Tibial artery (tissue), 4 donors: ENCODE data around the gene EVI2A.

Experiments
- DNase-seq, 2 donors: peaks; one replicate each; pipeline ENCODE4 v3.0.0-alpha.2; 2019
- H3K27ac ChIP-seq, 2 donors: fragments of 200-600 bp; sonication (generic) in 1 of 2; 1 replicate in 1 of 2; 2 replicates in 1 of 2; pipeline ENCODE4 v1.5.1; 2018 to 2019; ENCODE audit warnings: mild to moderate bottlenecking in 1 of 2
- H3K27me3 ChIP-seq, 2 donors: fragments of 200-600 bp; sonication (generic) in 1 of 2; one replicate each; pipeline versions ENCODE4 v1.5.1 to v1.6.0; 2016 to 2019
- H3K36me3 ChIP-seq, 3 donors: fragments of 200-600 bp; sonication (generic) in 2 of 3; one replicate each; pipeline ENCODE4 v1.5.1; 2016 to 2019; ENCODE audit warnings: mild to moderate bottlenecking in 2 of 3
- H3K4me1 ChIP-seq, 4 donors: fragments of 200-600 bp; sonication (generic) in 2 of 4; 1 replicate in 3 of 4; 2 replicates in 1 of 4; pipeline ENCODE4 v1.5.1; 2016 to 2019
- H3K4me3 ChIP-seq, 2 donors: fragments of 200-600 bp; sonication (generic) in 1 of 2; 1 replicate in 1 of 2; 2 replicates in 1 of 2; pipeline ENCODE4 v1.5.1; 2018 to 2019; ENCODE audit warnings: mild to moderate bottlenecking in 2 of 2
- H3K9me3 ChIP-seq, 3 donors: fragments of 200-600 bp; sonication (generic) in 1 of 3; one replicate each; pipeline ENCODE4 v1.5.1; 2016 to 2019
- intact Hi-C: fragments of 100-400 bp; cut with DNase I; formaldehyde crosslinking; loops from one replicate; pipeline ENCODE4 v1.15.0; 2023; ENCODE audit warnings: low total_unique reads
- TF ChIP-seq, protein P1 (sequence below), 2 experiments: fragments of 200-600 bp in 1 of 2; fragments of 450-650 bp in 1 of 2; IDR thresholded peaks; one replicate each; pipeline ENCODE4 v1.5.1; 2017 to 2019; ENCODE audit warnings: antibody characterized with exemption in 2 of 2, mild to moderate bottlenecking in 1 of 2, moderate library complexity in 1 of 2

The EVI2A gene

GRCh38 chr17:31310886-31311285, 10.5 kb downstream of the EVI2A start:
- no peaks in the 10 kb centered on the region for H3K27me3 ChIP-seq
- no peaks in the 10 kb centered on the region for H3K4me1 ChIP-seq
- H3K9me3 ChIP-seq = no peaks in the 10 kb centered on the region
- peaks cover 0 to 6% (median 0%) of the 10 kb centered on the region in 3 donors for H3K36me3 ChIP-seq
- H3K4me3 ChIP-seq = no peak overlapping the region
- no peak for DNase-seq
- no peak overlapping the region for H3K27ac ChIP-seq
- intact Hi-C loops = no loop called here
- TF ChIP-seq, protein P1, sequence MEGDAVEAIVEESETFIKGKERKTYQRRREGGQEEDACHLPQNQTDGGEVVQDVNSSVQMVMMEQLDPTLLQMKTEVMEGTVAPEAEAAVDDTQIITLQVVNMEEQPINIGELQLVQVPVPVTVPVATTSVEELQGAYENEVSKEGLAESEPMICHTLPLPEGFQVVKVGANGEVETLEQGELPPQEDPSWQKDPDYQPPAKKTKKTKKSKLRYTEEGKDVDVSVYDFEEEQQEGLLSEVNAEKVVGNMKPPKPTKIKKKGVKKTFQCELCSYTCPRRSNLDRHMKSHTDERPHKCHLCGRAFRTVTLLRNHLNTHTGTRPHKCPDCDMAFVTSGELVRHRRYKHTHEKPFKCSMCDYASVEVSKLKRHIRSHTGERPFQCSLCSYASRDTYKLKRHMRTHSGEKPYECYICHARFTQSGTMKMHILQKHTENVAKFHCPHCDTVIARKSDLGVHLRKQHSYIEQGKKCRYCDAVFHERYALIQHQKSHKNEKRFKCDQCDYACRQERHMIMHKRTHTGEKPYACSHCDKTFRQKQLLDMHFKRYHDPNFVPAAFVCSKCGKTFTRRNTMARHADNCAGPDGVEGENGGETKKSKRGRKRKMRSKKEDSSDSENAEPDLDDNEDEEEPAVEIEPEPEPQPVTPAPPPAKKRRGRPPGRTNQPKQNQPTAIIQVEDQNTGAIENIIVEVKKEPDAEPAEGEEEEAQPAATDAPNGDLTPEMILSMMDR (IDR thresholded peaks at IDR 0.05) = no peak

DNA sequence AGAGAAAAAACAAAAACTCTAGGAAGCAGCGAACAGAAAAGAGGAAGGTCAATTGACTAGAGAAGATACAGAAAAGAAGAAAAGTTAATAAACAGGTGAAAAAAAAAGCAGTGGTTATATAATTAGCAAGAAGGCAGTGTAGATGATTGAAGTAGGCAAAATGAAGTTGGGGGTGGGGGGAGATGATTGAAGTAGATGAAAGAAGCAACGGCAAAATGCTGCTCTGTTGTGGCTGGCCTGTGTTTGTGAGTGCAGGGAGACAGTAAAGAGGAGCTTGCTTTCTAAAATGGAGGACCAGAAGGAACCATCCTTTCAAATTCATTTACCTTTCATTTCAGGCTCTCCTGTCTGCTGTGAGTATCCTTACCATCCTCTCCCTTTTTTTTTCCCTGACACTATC, 11.2 kb downstream of the EVI2A start:
- Histone ChIP-seq H3K27ac (no peak overlapping the region), H3K4me3 (no peak overlapping the region)
- DNase-seq = no peak

DNA sequence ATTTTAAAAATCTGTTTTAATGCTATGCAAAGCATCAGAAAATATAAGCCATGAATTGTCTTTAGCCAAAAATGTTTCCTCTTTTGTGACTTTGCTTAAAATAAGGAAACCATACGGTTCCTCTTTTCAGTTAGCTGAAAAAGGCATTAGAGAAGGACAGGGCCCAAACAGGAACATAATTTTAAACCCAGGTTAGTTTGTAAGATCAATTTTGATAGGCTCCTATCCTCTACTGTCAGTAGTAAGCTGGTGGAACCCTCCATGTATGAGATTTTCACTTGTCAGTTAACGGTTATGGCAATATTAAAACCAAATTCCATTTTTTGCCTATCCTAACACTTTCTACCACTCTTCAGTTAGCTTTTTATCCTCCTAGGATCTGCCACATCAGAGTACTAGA, 11.9 kb downstream of the EVI2A start:
- Histone ChIP-seq H3K27ac (no peak overlapping the region), H3K9me3 (no peaks in the 10 kb centered on the region), H3K4me3 (no peak overlapping the region), H3K27me3 (no peaks in the 10 kb centered on the region), H3K36me3 (peaks cover 0 to 6% (median 0%) of the 10 kb centered on the region in 3 donors), H3K4me1 (no peaks in the 10 kb centered on the region)
- DNase-seq = no peak
- TF ChIP-seq, protein P1 (IDR thresholded peaks at IDR 0.05) = no peak
- intact Hi-C loops = no loop called here

More for the DNA sequence above, 11.2 kb downstream of the EVI2A start:
- Histone ChIP-seq H3K4me1 (no peaks in the 10 kb centered on the region), H3K36me3 (peaks cover 0 to 6% (median 0%) of the 10 kb centered on the region in 3 donors), H3K9me3 (no peaks in the 10 kb centered on the region), H3K27me3 (no peaks in the 10 kb centered on the region)
- TF ChIP-seq, protein P1 (IDR thresholded peaks at IDR 0.05) = no peak
- intact Hi-C loops = no loop called here

- H3K4me3 ChIP-seq = no peak overlapping the region
- H3K27me3 ChIP-seq = no peaks in the 10 kb centered on the region
- H3K4me1 ChIP-seq = no peaks in the 10 kb centered on the region
- TF ChIP-seq, protein P1 (IDR thresholded peaks at IDR 0.05) = no peak
- no peaks in the 10 kb centered on the region for H3K9me3 ChIP-seq
- no peak for DNase-seq
- intact Hi-C loops = no loop called here
- H3K27ac ChIP-seq = no peak overlapping the region
- H3K36me3 ChIP-seq = peaks cover 0 to 6% (median 0%) of the 10 kb centered on the region in 3 donors
Measured at GRCh38 chr17:31308372-31309334, 12.8 kb downstream of the EVI2A start.

DNA sequence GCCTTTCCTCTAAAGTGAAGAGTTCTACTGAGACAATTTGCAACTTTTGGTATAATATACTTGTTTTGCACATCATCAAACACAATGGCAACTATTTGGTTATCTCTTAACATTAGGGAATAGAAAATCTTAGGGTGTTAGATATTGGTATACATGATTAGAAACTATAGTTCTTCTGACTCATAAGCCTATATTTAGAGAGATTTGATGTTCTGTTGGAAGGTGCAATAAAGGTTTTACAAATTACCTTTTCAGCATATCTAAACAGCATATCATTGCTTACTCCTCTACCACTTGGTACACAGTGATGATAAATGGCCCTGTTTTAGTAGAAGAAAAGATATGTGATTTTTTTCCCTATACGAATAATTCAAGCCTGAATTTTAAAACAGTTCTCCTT, 13.8 kb downstream of the EVI2A start:
- Histone ChIP-seq H3K27me3 (no peaks in the 10 kb centered on the region), H3K4me1 (no peaks in the 10 kb centered on the region), H3K27ac (no peak overlapping the region), H3K36me3 (peaks cover 0 to 6% (median 0%) of the 10 kb centered on the region in 3 donors), H3K9me3 (no peaks in the 10 kb centered on the region), H3K4me3 (no peak overlapping the region)
- DNase-seq = no peak
- TF ChIP-seq, protein P1 (IDR thresholded peaks at IDR 0.05) = no peak
- intact Hi-C loops = no loop called here
